ENCODE data around the gene PLCH2.

DNA sequence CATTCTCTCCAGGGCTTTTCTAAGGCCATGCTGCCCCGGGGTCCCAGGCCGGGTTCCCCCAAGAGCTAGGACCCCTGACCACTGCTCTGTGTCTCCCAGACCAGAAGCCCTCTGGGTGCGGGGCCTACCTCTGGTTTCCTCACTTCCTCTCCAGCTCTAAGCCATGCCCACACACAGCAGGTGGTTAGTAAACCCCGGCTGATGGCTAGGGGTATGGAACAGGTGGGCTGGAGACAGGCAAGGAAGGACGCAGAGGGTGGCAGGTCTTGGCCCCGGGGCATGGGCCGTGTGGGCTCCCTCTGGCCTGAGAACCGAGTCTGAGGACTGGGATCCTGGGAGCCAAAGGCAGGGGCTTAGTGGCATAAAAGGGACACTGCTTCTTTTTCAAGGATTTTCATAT is 15.9 kb upstream of the PLCH2 start:
- TF ChIP-seq, protein P1, sequence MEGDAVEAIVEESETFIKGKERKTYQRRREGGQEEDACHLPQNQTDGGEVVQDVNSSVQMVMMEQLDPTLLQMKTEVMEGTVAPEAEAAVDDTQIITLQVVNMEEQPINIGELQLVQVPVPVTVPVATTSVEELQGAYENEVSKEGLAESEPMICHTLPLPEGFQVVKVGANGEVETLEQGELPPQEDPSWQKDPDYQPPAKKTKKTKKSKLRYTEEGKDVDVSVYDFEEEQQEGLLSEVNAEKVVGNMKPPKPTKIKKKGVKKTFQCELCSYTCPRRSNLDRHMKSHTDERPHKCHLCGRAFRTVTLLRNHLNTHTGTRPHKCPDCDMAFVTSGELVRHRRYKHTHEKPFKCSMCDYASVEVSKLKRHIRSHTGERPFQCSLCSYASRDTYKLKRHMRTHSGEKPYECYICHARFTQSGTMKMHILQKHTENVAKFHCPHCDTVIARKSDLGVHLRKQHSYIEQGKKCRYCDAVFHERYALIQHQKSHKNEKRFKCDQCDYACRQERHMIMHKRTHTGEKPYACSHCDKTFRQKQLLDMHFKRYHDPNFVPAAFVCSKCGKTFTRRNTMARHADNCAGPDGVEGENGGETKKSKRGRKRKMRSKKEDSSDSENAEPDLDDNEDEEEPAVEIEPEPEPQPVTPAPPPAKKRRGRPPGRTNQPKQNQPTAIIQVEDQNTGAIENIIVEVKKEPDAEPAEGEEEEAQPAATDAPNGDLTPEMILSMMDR (conservative IDR thresholded peaks at IDR 0.05; ENCODE audit: low read depth, low read length), result no peak
- TF ChIP-seq EZH2 (IDR thresholded peaks at IDR 0.05; ENCODE audit: borderline replicate concordance, low read depth, low read length, poor library complexity, severe bottlenecking), result no peak

All from A673 (cell line).